Prostate gland (tissue), 2 donors: ENCODE measurements around the gene NEDD8.
"Not testable (repeated sequence)": the region's sequence is repeated elsewhere in the genome, so short reads cannot be mapped to it uniquely, and the experiment has no call there.

Source experiments
- CTCF ChIP-seq, 4 experiments: fragments of 200-600 bp in 2 of 4; fragments of 450-650 bp in 2 of 4; sonication (generic) in 2 of 4; IDR thresholded peaks; 1 replicate in 3 of 4; 2 replicates in 1 of 4; pipeline ENCODE4 v1.5.1; 2016 to 2019; ENCODE audit warnings: antibody characterized with exemption in 4 of 4, mild to moderate bottlenecking in 2 of 4, moderate library complexity in 2 of 4
- POLR2A ChIP-seq: fragments of 450-650 bp; IDR thresholded peaks from one replicate; pipeline ENCODE4 v1.6.1; 2016; ENCODE audit warnings: antibody characterized with exemption, mild to moderate bottlenecking
- POLR2AphosphoS5 ChIP-seq: sonication (generic); formaldehyde crosslinking; IDR thresholded peaks from one replicate; pipeline ENCODE4 v1.6.1; 2017; ENCODE audit warnings: antibody characterized with exemption

GRCh38 chr14:24216876-24217275, 15.3 kb downstream of the NEDD8 start:
- not testable (repeated sequence) for TF ChIP-seq CTCF (IDR thresholded peaks at IDR 0.05); POLR2A; POLR2AphosphoS5
